Hepatocyte (in vitro differentiated cells): ENCODE measurements around the gene TOR1B.

Source experiments
- EZH2 ChIP-seq: fragments of 200-600 bp; sonication (generic); IDR thresholded peaks from 2 replicates; pipeline ENCODE4 v1.6.1; 2016; ENCODE audit warnings: antibody characterized with exemption, mild to moderate bottlenecking, borderline replicate concordance
- EZH2phosphoT487 ChIP-seq: fragments of 200-600 bp; sonication (generic); IDR thresholded peaks from one replicate; pipeline ENCODE4 v1.6.1; 2018; ENCODE audit warnings: antibody characterized with exemption, mild to moderate bottlenecking, low read depth, moderate library complexity; ENCODE audit not compliant: unreplicated experiment, severe bottlenecking
- TF ChIP-seq, protein P1 (sequence below): fragments of 200-600 bp; sonication (generic); IDR thresholded peaks from 2 replicates; pipeline ENCODE4 v1.5.1; 2016; ENCODE audit warnings: antibody characterized with exemption, mild to moderate bottlenecking; ENCODE audit not compliant: poor library complexity

DNA sequence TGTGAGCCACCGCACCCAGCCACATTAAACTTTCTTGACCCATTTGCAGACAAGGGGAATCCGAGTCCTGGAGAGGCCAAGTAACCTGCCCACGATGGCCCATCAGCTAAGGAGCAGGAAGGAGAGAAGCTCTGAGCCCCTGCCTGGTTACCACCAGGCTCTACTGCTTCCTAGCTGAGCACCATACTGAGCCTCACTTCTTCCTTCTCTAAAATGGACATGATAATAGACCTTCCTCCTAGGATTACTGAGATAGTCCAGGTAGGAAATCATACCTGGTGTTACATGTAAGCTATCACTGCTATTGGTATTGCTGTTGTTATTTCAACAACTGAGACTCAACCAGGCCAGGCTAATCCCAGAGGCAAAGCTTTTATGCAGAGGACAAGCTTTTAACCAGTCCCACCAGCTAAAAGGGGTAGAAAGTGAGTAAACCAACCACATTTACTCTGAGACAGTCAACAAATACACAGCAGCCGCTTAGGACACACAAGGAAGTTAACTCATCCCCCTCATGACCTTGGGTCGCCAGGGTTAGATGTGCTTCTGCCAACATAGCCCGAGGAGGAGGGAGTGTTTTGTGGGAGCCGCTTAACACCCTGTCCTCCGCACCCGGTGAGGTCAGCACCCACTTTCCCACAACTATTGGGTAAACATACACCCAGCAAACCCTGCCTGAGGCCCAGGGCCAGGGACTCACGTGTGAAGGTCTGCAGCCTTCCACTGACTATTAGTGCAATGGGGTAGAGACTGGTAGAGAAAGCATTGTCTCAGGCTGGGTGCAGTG, 29.5 kb upstream of the TOR1B start:
- TF ChIP-seq, protein P1, sequence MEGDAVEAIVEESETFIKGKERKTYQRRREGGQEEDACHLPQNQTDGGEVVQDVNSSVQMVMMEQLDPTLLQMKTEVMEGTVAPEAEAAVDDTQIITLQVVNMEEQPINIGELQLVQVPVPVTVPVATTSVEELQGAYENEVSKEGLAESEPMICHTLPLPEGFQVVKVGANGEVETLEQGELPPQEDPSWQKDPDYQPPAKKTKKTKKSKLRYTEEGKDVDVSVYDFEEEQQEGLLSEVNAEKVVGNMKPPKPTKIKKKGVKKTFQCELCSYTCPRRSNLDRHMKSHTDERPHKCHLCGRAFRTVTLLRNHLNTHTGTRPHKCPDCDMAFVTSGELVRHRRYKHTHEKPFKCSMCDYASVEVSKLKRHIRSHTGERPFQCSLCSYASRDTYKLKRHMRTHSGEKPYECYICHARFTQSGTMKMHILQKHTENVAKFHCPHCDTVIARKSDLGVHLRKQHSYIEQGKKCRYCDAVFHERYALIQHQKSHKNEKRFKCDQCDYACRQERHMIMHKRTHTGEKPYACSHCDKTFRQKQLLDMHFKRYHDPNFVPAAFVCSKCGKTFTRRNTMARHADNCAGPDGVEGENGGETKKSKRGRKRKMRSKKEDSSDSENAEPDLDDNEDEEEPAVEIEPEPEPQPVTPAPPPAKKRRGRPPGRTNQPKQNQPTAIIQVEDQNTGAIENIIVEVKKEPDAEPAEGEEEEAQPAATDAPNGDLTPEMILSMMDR, result no peak
- TF ChIP-seq EZH2phosphoT487 (no peak), EZH2 (no peak)
